ENCODE results near the gene PCBP3. TPM values are rescaled to one million over a fixed set of nuclear protein-coding genes. Genes with fewer than 3 reads are reported as not detected.
"Not testable (repeated sequence)": the region's sequence is repeated elsewhere in the genome, so short reads cannot be mapped to it uniquely, and the experiment has no call there.

PCBP3 gene
- total and polyA plus RNA-seq, 2 donors (not counting 3 experiments of a cell fraction or from before 2014, with no cell fraction given): 0.06 to 1.1 TPM

DNA sequence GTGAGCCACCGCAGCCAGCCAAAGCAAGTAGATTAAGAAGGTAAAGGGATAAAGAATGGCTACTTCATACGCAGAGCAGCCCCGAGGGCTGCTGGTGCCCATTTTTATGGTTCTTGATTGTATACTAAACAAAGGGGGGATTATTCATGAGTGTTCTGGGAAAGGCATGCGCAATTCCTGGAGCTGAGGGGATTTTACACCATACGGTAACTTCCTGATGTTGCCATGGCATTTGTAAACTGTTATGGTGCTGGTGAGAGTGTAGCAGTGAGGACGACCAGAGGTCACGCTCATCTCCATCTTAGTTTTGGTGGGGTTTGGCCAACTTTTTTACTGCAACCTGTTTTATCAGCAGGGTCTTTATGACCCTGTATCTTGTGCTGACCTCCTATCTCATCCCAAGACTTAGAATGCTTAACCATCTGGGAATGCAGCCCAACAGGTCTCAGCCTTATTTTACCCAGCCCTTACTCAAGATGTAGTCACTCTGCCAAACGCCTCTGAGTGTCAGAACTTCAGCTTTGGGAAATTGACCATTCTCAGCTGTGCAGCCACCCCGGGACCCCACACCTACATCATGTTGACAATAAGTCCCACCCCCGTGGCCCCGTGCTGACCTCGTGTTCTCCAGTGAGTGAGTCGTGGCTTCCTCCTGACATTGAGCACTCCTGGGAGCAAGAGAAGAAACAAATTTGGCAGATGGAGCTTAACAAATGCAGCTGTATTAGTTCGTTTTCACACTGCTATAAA is 188.6 kb downstream of the PCBP3 start:
- Histone ChIP-seq H3K36me3 (ENCODE audit: control insufficient read depth in 2 of 2, extremely low read depth in 1 of 2, insufficient read depth in 2 of 2, low read length in 2 of 2) (no peaks in the 10 kb centered on the region), H3K79me2 (ENCODE audit: control insufficient read depth, insufficient read depth, low read length) (no peaks in the 10 kb centered on the region), H4K20me1 (replicated peaks; ENCODE audit: control insufficient read depth, extremely low read depth, insufficient read depth, low read length) (no peaks in the 10 kb centered on the region), H3K9me3 (replicated peaks; ENCODE audit: control insufficient read depth, insufficient read depth, low read length) (no peaks in the 10 kb centered on the region), H3K4me2 (ENCODE audit: insufficient read depth, low read length) (no peak overlapping the region), H3K27me3 (ENCODE audit: control insufficient read depth in 2 of 2, insufficient read depth in 2 of 2, low read length in 2 of 2) (no peaks in the 10 kb centered on the region), H3K9ac (replicated peaks; ENCODE audit: extremely low read depth, insufficient read depth, low read length) (no peak overlapping the region), H2AFZ (ENCODE audit: low read depth, low read length) (no peak overlapping the region), H3K4me3 (replicated peaks in 1 of 3; ENCODE audit: insufficient read depth in 1 of 3, low read depth in 1 of 3, low read length in 3 of 3) (no peak overlapping the region), H3K27ac (ENCODE audit: insufficient read depth, low read depth, low read length) (no peak overlapping the region), H3K9me1 (replicated peaks; ENCODE audit: control insufficient read depth, extremely low read depth, insufficient read depth, low read length) (no peaks in the 10 kb centered on the region), H3K4me1 (ENCODE audit: control insufficient read depth, extremely low read depth, insufficient read depth, low read length) (no peaks in the 10 kb centered on the region)
- TF ChIP-seq, protein P1, sequence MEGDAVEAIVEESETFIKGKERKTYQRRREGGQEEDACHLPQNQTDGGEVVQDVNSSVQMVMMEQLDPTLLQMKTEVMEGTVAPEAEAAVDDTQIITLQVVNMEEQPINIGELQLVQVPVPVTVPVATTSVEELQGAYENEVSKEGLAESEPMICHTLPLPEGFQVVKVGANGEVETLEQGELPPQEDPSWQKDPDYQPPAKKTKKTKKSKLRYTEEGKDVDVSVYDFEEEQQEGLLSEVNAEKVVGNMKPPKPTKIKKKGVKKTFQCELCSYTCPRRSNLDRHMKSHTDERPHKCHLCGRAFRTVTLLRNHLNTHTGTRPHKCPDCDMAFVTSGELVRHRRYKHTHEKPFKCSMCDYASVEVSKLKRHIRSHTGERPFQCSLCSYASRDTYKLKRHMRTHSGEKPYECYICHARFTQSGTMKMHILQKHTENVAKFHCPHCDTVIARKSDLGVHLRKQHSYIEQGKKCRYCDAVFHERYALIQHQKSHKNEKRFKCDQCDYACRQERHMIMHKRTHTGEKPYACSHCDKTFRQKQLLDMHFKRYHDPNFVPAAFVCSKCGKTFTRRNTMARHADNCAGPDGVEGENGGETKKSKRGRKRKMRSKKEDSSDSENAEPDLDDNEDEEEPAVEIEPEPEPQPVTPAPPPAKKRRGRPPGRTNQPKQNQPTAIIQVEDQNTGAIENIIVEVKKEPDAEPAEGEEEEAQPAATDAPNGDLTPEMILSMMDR (IDR thresholded peaks at IDR 0.05; ENCODE audit: extremely low read depth in 1 of 2, insufficient read depth in 1 of 2, low read depth in 1 of 2, low read length in 2 of 2): no peak
- TF ChIP-seq GATA2 (IDR thresholded peaks at IDR 0.05; ENCODE audit: insufficient read depth, insufficient read length, low read depth, low read length) (no peak), EZH2 (IDR thresholded peaks at IDR 0.05; ENCODE audit: borderline replicate concordance, low read depth, low read length, severe bottlenecking) (no peak)
- BruUV-seq (replicated peaks): no TSS peak
- dilution Hi-C loops (cut with MboI; ENCODE audit: extremely low pct_ligation_motif_present, low sequenced_read_pairs): no loop called here
- intact Hi-C loops (cut with micrococcal nuclease): no loop called here
- CTCF ChIA-PET: interaction anchor here (1.1 kb wide), 1 partner anchor 12 kb away, joined by 4 read pairs; no protein-coding TSS in a partner anchor
- POLR2A ChIA-PET: no interaction called here
- FAIRE-seq (no peak), DNase-seq (ENCODE audit: low read depth, low spot score) (no peak)

DNA sequence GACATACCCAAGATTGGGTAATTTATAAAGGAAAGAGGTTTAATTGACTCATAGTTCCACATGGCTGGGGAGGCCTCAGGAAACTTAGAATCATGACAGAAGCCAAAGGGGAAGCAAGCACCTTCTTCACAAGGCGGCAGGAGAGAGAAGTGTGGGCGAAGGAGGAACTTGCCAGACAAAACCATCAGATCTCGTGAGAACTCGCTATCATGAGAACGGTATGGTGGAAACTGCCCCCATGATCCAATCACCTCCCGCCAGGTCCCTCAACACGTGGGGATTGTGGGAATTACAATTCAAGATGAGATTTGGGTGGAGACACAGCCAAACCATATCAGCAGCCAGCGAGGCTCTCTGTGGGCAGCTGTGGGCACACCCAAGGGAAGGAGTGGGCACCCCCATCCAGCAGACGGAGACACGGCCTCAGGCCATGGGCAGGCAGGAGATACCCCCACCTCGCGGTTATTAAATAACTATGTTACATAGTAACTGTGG is 189.3 kb downstream of the PCBP3 start:
- H3K9ac ChIP-seq (replicated peaks; ENCODE audit: extremely low read depth, insufficient read depth, low read length); FAIRE-seq; DNase-seq (ENCODE audit: low read depth, low spot score); H3K36me3 ChIP-seq (ENCODE audit: control insufficient read depth in 2 of 2, extremely low read depth in 1 of 2, insufficient read depth in 2 of 2, low read length in 2 of 2); POLR2A ChIA-PET; intact Hi-C loops (cut with micrococcal nuclease); H3K27ac ChIP-seq (ENCODE audit: insufficient read depth, low read depth, low read length); H3K79me2 ChIP-seq (ENCODE audit: control insufficient read depth, insufficient read depth, low read length); H3K4me3 ChIP-seq (replicated peaks in 1 of 3; ENCODE audit: insufficient read depth in 1 of 3, low read depth in 1 of 3, low read length in 3 of 3); H3K9me3 ChIP-seq (replicated peaks; ENCODE audit: control insufficient read depth, insufficient read depth, low read length); H3K4me1 ChIP-seq (ENCODE audit: control insufficient read depth, extremely low read depth, insufficient read depth, low read length); BruUV-seq (replicated peaks); H3K27me3 ChIP-seq (ENCODE audit: control insufficient read depth in 2 of 2, insufficient read depth in 2 of 2, low read length in 2 of 2); H2AFZ ChIP-seq (ENCODE audit: low read depth, low read length); H3K9me1 ChIP-seq (replicated peaks; ENCODE audit: control insufficient read depth, extremely low read depth, insufficient read depth, low read length); H3K4me2 ChIP-seq (ENCODE audit: insufficient read depth, low read length); H4K20me1 ChIP-seq (replicated peaks; ENCODE audit: control insufficient read depth, extremely low read depth, insufficient read depth, low read length); dilution Hi-C loops (cut with MboI; ENCODE audit: extremely low pct_ligation_motif_present, low sequenced_read_pairs): not testable (repeated sequence)
- CTCF ChIA-PET: interaction anchor here (1.1 kb wide), 1 partner anchor 12 kb away, joined by 4 read pairs; no protein-coding TSS in a partner anchor

All from endothelial cell of umbilical vein (primary cell).